NCI-H2196 treated with DMSO at 0.1 percent for 48 hours (cell line): ENCODE results near the gene RPL10.
"Not testable (repeated sequence)": the region's sequence is repeated elsewhere in the genome, so short reads cannot be mapped to it uniquely, and the experiment has no call there.

ENCODE experiments used
- DNase-seq: peaks from one replicate; lab custom pipeline; 2025; ENCODE audit not compliant: unreplicated experiment; lab: John Stamatoyannopoulos, UW

RPL10 gene

GRCh38 chrX:154400369-154400817, 2.2 kb downstream of the RPL10 start:
- not testable (repeated sequence) for DNase-seq

GRCh38 chrX:154401045-154401799, 3.0 kb downstream of the RPL10 start:
- DNase-seq, result no peak

GRCh38 chrX:154401918-154402621, 3.9 kb downstream of the RPL10 start:
- DNase-seq, result no peak

GRCh38 chrX:154402622-154403127, 4.5 kb downstream of the RPL10 start:
- DNase-seq, result no peak

- DNase-seq, result no peak
These were observed 5.0 kb downstream of the RPL10 start for GRCh38 chrX:154403192-154403591.

- no peak for DNase-seq
These were observed 5.7 kb downstream of the RPL10 start for GRCh38 chrX:154403858-154404257.

GRCh38 chrX:154404625-154405192, 6.5 kb downstream of the RPL10 start:
- no peak for DNase-seq

GRCh38 chrX:154408659-154409221, 10.6 kb downstream of the RPL10 start:
- DNase-seq, result no peak

GRCh38 chrX:154409222-154409871, 11.2 kb downstream of the RPL10 start, which contains the start of gene DNASE1L1:
Gene DNASE1L1, minus strand, starts transcription at chrX:154409254. Its CDS starts 3,686 bp downstream, at chrX:154405568.
- no peak for DNase-seq

GRCh38 chrX:154411981-154412340, 13.8 kb downstream of the RPL10 start:
- DNase-seq, result peak; percentile 18

GRCh38 chrX:154412468-154412867, 14.3 kb downstream of the RPL10 start:
- no peak for DNase-seq

GRCh38 chrX:154413142-154413541, 15.0 kb downstream of the RPL10 start:
- DNase-seq, result no peak

- DNase-seq, result peak; percentile 1
These were observed 19.0 kb downstream of the RPL10 start for GRCh38 chrX:154417157-154417556.

- no peak for DNase-seq
These were observed 21.0 kb downstream of the RPL10 start for GRCh38 chrX:154419189-154419588.

- DNase-seq, result peak; percentile 7
These were observed 21.7 kb downstream of the RPL10 start for GRCh38 chrX:154419688-154420401.

GRCh38 chrX:154420402-154420756, 22.2 kb downstream of the RPL10 start:
- no peak for DNase-seq

GRCh38 chrX:154426916-154427770, 29.0 kb downstream of the RPL10 start:
- no peak for DNase-seq

- peak; percentile 69 for DNase-seq
These were observed 30.3 kb downstream of the RPL10 start, which contains the start of gene ATP6AP1 for GRCh38 chrX:154428176-154429171. Gene ATP6AP1, plus strand, starts transcription at chrX:154428677. Its CDS starts 16 bp downstream, at chrX:154428693.
